HG03196 (cell line): ENCODE measurements around the gene PLA2G4D.

Experiments
- ATAC-seq: cut with Tn5 transposase; IDR thresholded peaks from one replicate; pipeline ENCODE4 v1.9.1; 2021; ENCODE audit not compliant: unreplicated experiment

Gene PLA2G4D

GRCh38 chr15:42032376-42033213, 61.8 kb downstream of the PLA2G4D start:
- no peak for ATAC-seq

- no peak for ATAC-seq
These were observed 63.0 kb downstream of the PLA2G4D start for GRCh38 chr15:42031198-42031915.

- ATAC-seq: no peak
These were observed 66.8 kb downstream of the PLA2G4D start for GRCh38 chr15:42027521-42027920.

- ATAC-seq: no peak
These were observed 70.1 kb downstream of the PLA2G4D start for GRCh38 chr15:42024303-42024702.

- ATAC-seq: no peak
These were observed 72.8 kb downstream of the PLA2G4D start for GRCh38 chr15:42021593-42021992.

GRCh38 chr15:42020713-42021273, 73.6 kb downstream of the PLA2G4D start, which contains the start of gene PLA2G4E:
TSS of gene PLA2G4E (minus strand) at chr15:42021042. CDS start at chr15:42021030, 12 bp downstream.
- no peak for ATAC-seq

GRCh38 chr15:42018306-42019224, 75.8 kb downstream of the PLA2G4D start:
- ATAC-seq: no peak
